Breast epithelium (tissue), 4 donors: Measurements from ENCODE around the gene TRMT10A. TPM values are rescaled to one million over a fixed set of nuclear protein-coding genes. Genes with fewer than 3 reads are reported as not detected.

Experiments used
- DNase-seq, 2 donors: peaks; one replicate each; pipeline ENCODE4 v3.0.0-alpha.2; 2019; ENCODE audit warnings: low spot score in 2 of 2
- H3K27ac ChIP-seq, 2 donors: fragments of 200-600 bp; sonication (generic) in 1 of 2; one replicate each; pipeline ENCODE4 v1.5.1; 2016 to 2019; ENCODE audit warnings: mild to moderate bottlenecking in 1 of 2
- H3K27me3 ChIP-seq, 2 donors: fragments of 200-600 bp; sonication (generic) in 1 of 2; one replicate each; pipeline versions ENCODE4 v1.5.1 to v1.6.0; 2017 to 2019; ENCODE audit warnings: control low read depth in 1 of 2, mild to moderate bottlenecking in 1 of 2
- H3K36me3 ChIP-seq: fragments of 200-600 bp; one replicate; pipeline ENCODE4 v1.5.1; 2019
- H3K4me1 ChIP-seq, 2 donors: fragments of 200-600 bp; sonication (generic); one replicate each; pipeline ENCODE4 v1.5.1; 2016 to 2019; ENCODE audit warnings: control low read depth in 1 of 2
- H3K4me3 ChIP-seq, 3 donors: fragments of 200-600 bp; sonication (generic); 1 replicate in 2 of 3; 2 replicates in 1 of 3; pipeline ENCODE4 v1.5.1; 2016 to 2019; ENCODE audit warnings: mild to moderate bottlenecking in 3 of 3, moderate library complexity in 2 of 3
- H3K9me3 ChIP-seq, 2 donors: fragments of 200-600 bp; sonication (generic) in 1 of 2; one replicate each; pipeline ENCODE4 v1.5.1; 2016 to 2019; ENCODE audit warnings: control low read depth in 1 of 2
- CTCF ChIP-seq, 3 donors: fragments of 450-650 bp; IDR thresholded peaks; one replicate each; pipeline ENCODE4 v1.5.1; 2016 to 2017; ENCODE audit warnings: antibody characterized with exemption in 3 of 3, mild to moderate bottlenecking in 3 of 3, moderate library complexity in 3 of 3
- POLR2A ChIP-seq: fragments of 450-650 bp; IDR thresholded peaks from one replicate; pipeline ENCODE4 v1.6.1; 2016; ENCODE audit warnings: antibody characterized with exemption, mild to moderate bottlenecking, moderate library complexity
- POLR2AphosphoS5 ChIP-seq, 3 donors: sonication (generic); formaldehyde crosslinking; IDR thresholded peaks; one replicate each; pipeline ENCODE4 v1.6.1; 2017; ENCODE audit warnings: antibody characterized with exemption in 3 of 3
- intact Hi-C: fragments of 100-400 bp; cut with DNase I; formaldehyde crosslinking; loops from one replicate; pipeline ENCODE4 v1.15.1; 2023; ENCODE audit warnings: low total_unique reads
- total RNA-seq, 3 donors: library from RNA; depleted of rRNA; stranded (reverse); fragments of >200 nt; gene quantifications; one replicate each; pipeline ENCODE4 v1.1.0, GENCODE V29; 2016

Gene TRMT10A
- total RNA-seq, 3 donors from 2014 or later = 5.2 to 7.8 (median 7.2) TPM

- H3K4me3 ChIP-seq = no peak overlapping the region
- H3K4me1 ChIP-seq = no peaks in the 10 kb centered on the region
- TF ChIP-seq POLR2A = no peak
- TF ChIP-seq POLR2AphosphoS5 (IDR thresholded peaks at IDR 0.05) = no peak
- TF ChIP-seq CTCF (IDR thresholded peaks at IDR 0.05) = no peak
- no peaks in the 10 kb centered on the region for H3K9me3 ChIP-seq
- intact Hi-C loops = no loop called here
- H3K36me3 ChIP-seq = no peaks in the 10 kb centered on the region
- no peak overlapping the region for H3K27ac ChIP-seq
- no peak for DNase-seq
- H3K27me3 ChIP-seq = no peaks in the 10 kb centered on the region
Observed at GRCh38 chr4:99608417-99608816, 44.6 kb upstream of the TRMT10A start.

GRCh38 chr4:99606716-99607115, 42.9 kb upstream of the TRMT10A start:
- no peaks in the 10 kb centered on the region for H3K4me1 ChIP-seq
- intact Hi-C loops = no loop called here
- DNase-seq = no peak
- no peak overlapping the region for H3K27ac ChIP-seq
- TF ChIP-seq POLR2A (no peak), CTCF (IDR thresholded peaks at IDR 0.05) (no peak), POLR2AphosphoS5 (IDR thresholded peaks at IDR 0.05) (no peak)
- no peak overlapping the region for H3K4me3 ChIP-seq
- no peaks in the 10 kb centered on the region for H3K36me3 ChIP-seq
- no peaks in the 10 kb centered on the region for H3K27me3 ChIP-seq
- H3K9me3 ChIP-seq = no peaks in the 10 kb centered on the region

- no peak for TF ChIP-seq POLR2AphosphoS5 (IDR thresholded peaks at IDR 0.05)
- TF ChIP-seq POLR2A = no peak
- TF ChIP-seq CTCF (IDR thresholded peaks at IDR 0.05) = no peak
- Histone ChIP-seq H3K27ac (no peak overlapping the region), H3K36me3 (no peaks in the 10 kb centered on the region), H3K9me3 (no peaks in the 10 kb centered on the region), H3K27me3 (no peaks in the 10 kb centered on the region), H3K4me1 (no peaks in the 10 kb centered on the region), H3K4me3 (no peak overlapping the region)
- DNase-seq = no peak
- intact Hi-C loops = no loop called here
Observed at GRCh38 chr4:99594818-99595217, 31.0 kb upstream of the TRMT10A start.

- intact Hi-C loops = no loop called here
- no peak for TF ChIP-seq POLR2A
- TF ChIP-seq POLR2AphosphoS5 (IDR thresholded peaks at IDR 0.05) = no peak
- no peak for TF ChIP-seq CTCF (IDR thresholded peaks at IDR 0.05)
- H3K4me3 ChIP-seq = no peak overlapping the region
- H3K27ac ChIP-seq = no peak overlapping the region
- no peaks in the 10 kb centered on the region for H3K36me3 ChIP-seq
- no peaks in the 10 kb centered on the region for H3K9me3 ChIP-seq
- no peaks in the 10 kb centered on the region for H3K4me1 ChIP-seq
- DNase-seq = no peak
- no peaks in the 10 kb centered on the region for H3K27me3 ChIP-seq
Observed at GRCh38 chr4:99593781-99594641, 30.2 kb upstream of the TRMT10A start.

GRCh38 chr4:99591757-99592156, 27.9 kb upstream of the TRMT10A start:
- DNase-seq = no peak
- no peaks in the 10 kb centered on the region for H3K9me3 ChIP-seq
- TF ChIP-seq POLR2A = no peak
- no peak for TF ChIP-seq POLR2AphosphoS5 (IDR thresholded peaks at IDR 0.05)
- no peak for TF ChIP-seq CTCF (IDR thresholded peaks at IDR 0.05)
- H3K36me3 ChIP-seq = no peaks in the 10 kb centered on the region
- no peak overlapping the region for H3K27ac ChIP-seq
- H3K4me3 ChIP-seq = no peak overlapping the region
- H3K4me1 ChIP-seq = no peaks in the 10 kb centered on the region
- no peaks in the 10 kb centered on the region for H3K27me3 ChIP-seq
- intact Hi-C loops = no loop called here
